HG03025 (cell line): ENCODE measurements around the gene WASF3.
"Not testable (repeated sequence)": the region's sequence is repeated elsewhere in the genome, so short reads cannot be mapped to it uniquely, and the experiment has no call there.

ENCODE experiments used
- ATAC-seq: cut with Tn5 transposase; IDR thresholded peaks from one replicate; pipeline ENCODE4 v1.9.1; 2021; ENCODE audit warnings: mild to moderate bottlenecking, moderate library complexity; ENCODE audit not compliant: unreplicated experiment, low FRiP score

WASF3 gene

DNA sequence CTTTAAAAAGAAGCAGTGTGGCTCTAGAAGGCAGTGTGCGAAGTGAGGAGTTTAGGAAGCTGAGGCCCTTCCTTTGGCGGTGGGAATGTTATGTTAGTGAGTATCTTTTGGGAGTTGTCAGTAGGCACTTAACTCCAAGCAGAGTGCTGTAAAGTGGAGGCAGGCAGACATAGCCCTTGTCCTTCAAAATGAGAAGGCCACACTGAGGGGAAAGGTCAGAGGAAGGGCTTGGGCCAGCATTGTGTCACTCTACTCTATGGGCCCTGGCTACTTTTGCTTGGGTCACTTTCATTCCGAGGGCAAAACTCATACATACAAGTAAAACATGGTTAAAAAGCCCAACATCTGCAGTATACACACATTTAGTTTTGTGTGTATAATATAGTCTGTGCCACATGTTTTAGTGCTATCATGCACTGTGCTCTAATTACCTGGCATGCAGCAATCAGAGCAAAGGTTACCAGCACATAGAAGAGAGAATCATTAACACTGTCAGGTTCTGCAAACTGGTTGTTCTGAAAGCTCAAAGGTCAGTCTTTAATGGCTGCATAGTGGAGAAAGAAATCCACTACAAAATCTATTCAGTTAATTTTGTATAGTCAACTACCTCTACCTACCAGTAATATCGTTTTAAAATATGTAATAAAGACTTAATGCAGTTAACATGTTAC lies 64.4 kb downstream of the WASF3 start:
- no peak for ATAC-seq

GRCh38 chr13:26623125-26623524 lies 65.6 kb downstream of the WASF3 start:
- no peak for ATAC-seq

- ATAC-seq = no peak
Measured at GRCh38 chr13:26624572-26624971, 67.1 kb downstream of the WASF3 start.

- ATAC-seq = no peak
Measured at GRCh38 chr13:26626271-26626670, 68.8 kb downstream of the WASF3 start.

- ATAC-seq = no peak
Measured at GRCh38 chr13:26628706-26629105, 71.2 kb downstream of the WASF3 start.

- ATAC-seq = no peak
Measured at GRCh38 chr13:26629260-26629825, 71.9 kb downstream of the WASF3 start.

DNA sequence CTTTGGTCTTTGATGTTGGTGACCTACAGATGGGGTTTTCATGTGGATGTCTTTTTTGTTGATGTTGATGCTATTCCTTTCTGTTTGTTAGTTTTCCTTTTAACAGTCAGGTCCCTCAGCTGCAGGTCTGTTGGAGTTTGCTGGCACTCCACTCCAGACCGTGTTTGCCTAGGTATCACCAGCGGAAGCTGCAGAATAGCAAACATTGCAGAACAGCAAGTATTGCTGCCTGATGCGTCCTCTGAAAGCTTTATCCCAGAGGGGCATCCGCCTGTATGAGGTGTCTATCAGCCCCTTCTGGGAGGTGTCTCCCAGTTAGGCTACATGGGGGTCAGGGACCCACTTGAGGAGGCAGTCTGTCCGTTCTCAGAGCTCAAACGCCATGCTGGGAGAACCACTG lies 78.2 kb downstream of the WASF3 start:
- not testable (repeated sequence) for ATAC-seq

DNA sequence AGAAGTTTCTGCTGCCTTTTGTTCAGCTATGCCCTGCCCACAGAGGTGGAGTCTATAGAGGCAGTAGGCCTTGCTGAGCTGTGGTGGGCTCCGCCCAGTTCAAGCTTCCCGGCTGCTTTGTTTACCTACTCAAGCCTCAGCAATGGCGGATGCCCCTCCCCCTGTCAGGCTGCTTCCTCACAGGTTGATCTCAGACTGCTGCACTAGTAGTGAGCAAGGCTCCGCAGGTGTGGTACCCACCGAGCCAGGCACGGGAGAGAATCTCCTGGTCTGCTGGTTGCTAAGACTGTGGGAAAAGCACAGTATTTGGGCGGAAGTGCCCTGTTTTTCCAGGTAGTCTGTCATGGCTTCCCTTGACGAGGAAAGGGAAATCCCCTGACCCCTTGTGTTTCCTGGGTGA lies 78.6 kb downstream of the WASF3 start:
- not testable (repeated sequence) for ATAC-seq

- no peak for ATAC-seq
Measured at GRCh38 chr13:26646603-26647002, 89.1 kb downstream of the WASF3 start.

DNA sequence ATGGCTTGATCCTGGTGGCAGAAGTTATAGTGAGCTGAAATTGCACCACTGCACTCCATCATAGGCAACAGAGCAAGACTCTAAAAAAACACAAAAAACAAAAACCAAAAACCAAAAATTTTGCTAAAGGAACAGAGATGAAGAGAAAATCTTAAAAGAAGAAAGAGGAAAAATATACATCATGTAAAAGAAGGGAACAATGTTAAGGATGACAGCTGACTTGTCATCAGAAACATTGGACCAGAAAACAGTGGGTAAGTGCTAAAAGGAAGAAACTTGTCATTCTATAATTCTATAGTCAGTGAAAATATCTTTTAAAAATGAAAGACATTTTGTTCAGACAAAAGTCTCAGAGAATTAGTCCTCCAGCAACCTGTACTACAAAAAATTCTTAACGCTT lies 93.8 kb downstream of the WASF3 start:
- ATAC-seq = no peak

GRCh38 chr13:26653310-26653709 lies 95.8 kb downstream of the WASF3 start:
- no peak for ATAC-seq

DNA sequence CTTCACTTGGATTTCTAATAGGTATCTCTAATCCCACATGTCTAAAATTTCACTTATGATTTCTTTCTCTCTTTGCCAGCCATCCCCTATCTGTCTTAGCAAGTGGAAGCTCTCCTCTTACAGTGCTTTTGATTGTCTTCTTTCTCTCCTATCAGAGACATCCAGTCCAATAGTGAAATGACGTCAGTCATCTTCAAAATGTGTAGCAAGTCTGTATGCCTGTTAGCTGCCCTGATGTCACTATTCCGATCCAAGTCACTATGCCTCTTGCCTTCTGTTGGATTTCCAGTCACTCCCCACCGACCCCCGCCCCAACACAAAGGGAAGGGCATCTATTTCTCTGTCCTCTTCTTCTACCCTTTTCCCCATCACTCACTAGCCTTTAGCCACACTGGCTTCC lies 96.4 kb downstream of the WASF3 start:
- no peak for ATAC-seq

DNA sequence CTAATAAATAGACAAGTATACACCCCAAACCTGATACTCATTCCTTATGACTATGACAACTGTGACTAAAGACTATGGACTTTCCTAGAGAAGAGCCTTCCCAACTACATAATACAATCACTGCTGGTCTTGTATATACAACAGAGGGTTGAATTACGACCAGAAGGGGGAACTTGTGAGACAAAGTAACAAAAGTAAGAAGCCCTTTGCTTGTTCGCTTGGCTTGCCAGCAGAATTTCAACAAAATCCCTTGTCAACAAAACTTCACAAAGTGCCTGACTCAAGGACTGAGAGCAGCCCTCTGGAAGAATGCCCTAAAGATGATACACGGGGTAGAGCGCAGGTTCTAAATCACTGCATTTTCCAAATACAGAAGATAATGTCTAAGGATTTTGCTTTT lies 99.4 kb downstream of the WASF3 start:
- ATAC-seq = no peak

DNA sequence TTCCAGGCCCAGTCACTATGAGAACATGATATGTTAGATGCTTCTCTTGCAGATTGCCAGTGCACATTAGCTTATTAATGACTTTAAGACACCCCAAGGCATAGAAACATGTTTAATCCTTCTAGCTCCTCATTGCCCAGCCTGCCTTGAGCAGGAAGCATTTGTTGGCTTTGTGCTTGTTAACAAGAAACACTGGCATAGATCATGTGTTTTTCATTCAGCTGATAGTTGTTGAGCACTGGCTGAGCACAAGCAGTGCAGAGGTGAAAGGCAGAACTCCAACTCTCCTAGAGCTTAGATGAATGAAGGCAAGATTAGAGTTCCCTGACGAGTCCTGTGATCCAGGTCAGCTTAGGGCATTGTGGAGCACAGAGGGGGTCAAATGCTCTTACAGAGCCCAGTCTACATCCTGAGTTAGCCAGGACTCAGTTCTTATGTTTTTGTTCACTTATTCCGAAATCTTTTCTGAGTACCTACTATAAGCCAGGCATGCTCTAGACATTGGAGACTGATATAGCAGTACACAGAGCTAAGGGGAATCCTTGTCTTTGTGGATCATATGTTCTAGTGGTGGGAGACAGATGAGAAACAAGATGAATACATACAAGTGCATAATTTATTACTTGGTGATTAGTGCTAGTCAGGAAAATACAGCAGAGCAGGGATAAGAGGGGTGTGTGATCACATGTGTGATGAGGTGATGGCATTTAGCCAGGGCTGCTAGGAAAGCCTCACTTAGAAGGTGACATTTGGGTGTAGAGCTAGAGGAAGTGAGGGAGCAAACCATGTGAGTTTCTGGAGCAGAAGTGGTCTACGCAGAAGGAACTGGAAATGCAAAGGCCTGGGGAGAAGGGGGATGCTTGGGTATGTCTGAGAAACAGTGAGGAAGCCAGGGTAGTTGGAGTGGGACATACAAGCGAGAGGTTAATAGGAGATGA lies 101.2 kb downstream of the WASF3 start:
- ATAC-seq = no peak

GRCh38 chr13:26660185-26660584 lies 102.7 kb downstream of the WASF3 start:
- no peak for ATAC-seq

GRCh38 chr13:26660766-26661165 lies 103.3 kb downstream of the WASF3 start:
- ATAC-seq = no peak

- ATAC-seq = no peak
Measured at GRCh38 chr13:26663791-26664190, 106.3 kb downstream of the WASF3 start.

DNA sequence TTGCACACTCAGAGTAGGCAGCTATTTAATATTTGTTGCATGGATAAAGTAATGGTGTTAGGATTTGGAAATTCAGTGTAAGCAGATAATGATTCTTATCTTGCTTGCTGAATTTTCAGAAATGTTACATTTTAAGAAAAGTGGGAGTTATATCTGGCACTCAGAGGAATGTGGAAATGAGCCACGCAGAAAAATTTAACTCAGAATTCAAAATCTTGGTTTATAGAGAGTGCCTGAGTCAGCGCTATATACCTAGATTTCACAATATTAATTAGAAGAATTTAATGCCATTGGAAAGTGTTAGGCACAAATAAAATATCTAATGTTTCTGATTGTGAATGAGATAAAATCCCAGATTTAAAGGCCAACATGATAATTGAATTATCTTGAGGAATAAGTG lies 106.8 kb downstream of the WASF3 start:
- no peak for ATAC-seq

DNA sequence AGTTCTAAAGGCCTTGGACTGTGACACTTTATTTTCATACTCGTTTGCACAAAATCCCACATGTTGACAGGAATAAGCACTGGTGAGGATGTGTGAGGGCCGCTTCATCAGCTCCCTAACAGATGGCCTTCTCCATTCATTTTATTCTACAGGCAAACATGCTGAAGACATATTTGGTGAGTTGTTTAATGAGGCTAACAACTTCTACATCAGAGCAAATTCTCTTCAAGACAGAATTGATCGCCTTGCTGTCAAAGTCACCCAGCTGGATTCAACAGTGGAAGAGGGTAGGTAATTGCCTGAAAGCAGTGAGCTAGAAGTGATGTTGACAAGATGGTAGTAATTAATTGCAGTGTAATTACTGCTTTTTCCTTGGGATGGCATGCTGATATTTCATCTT lies 107.4 kb downstream of the WASF3 start:
- ATAC-seq = no peak

DNA sequence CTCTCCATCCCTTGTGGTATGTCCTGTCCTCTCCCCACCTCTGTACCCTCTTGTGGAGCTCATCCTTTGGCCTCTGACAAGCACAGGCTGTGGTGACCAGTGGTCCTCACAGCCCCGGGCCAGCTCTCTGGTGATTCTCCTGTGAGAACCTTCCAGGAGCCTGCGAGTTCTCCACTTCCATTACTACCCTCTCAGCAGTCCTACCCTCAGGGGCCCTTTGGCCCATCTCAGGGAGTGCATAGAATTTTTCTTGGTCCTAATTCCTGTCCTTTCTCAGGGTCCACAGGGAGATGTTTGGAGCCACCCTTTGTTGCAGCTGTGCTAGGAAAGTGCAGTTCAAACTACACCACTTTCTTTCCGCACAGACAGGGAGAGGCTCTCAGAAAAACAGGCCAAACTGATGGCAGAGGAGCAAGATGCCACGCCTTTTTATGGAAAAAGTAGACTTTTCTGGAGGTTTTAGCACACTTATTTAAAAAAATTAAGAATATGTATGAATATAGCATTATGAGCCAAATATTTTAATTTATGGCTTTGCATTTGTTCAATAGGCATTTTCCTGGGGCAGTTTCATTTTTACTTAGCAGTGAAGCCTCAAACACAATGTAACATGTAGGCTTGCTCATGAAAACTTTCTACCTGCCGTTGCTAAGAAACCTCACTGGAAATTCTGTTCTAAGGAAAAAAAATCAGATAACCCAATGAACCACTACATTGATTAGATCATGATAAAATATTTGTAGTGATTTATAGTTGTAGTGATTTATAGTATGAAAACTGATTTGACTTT lies 111.1 kb downstream of the WASF3 start:
- ATAC-seq = no peak

DNA sequence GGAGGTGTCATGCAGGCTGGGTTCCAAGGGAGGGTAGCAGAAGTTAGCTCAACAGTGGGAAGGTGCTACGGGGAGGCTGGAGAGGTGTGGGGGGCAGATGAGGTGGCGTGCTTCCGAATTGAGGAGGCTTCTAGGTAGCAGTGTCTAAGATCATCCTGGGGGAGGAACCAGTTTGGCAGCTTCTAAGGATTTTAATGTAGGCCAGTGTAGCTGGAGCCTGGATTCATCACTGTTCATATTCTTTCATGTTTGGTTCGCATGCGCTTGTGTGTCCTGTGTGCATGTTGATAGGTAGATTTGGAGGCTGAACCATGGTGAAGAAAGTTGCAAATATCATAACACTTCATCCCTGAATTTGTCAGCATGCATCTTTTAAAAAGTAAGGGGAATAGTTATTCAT lies 116.4 kb downstream of the WASF3 start:
- ATAC-seq = no peak
